Measurements from ENCODE around the gene GRB10. TPM values are rescaled to one million over a fixed set of nuclear protein-coding genes. Genes with fewer than 3 reads are reported as not detected.

GRB10 gene
- total RNA-seq, 4 donors from 2014 or later, result 32.1 to 50.3 (median 38.1) TPM

DNA sequence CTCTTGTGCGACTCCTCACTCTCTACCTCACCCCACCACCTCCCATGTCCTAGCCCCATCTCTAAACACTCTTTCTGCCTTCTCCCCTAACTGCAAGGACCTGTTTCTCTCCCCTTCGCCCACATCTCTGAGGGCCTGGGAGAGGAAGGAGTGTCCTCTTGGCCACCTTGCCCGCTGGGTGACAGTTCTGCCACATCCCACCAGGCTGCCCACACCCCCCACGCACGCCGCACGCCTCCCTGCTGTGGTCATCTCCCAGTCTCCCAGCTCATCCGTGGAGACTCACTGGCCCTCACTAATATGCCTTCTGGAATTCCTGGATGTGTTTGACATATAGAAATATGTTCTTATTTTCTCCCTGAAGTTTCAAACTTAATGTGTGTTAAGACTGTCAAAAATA, 48.5 kb downstream of the GRB10 start:
- Histone ChIP-seq H3K27me3 (no peaks in the 10 kb centered on the region), H3K27ac (no peak overlapping the region), H3K9me3 (no peaks in the 10 kb centered on the region), H3K4me1 (peaks cover 0 to 5% (median 0%) of the 10 kb centered on the region in 4 donors), H3K4me3 (no peak overlapping the region), H3K36me3 (no peaks in the 10 kb centered on the region)
- DNase-seq, result no peak
- TF ChIP-seq, protein P1, sequence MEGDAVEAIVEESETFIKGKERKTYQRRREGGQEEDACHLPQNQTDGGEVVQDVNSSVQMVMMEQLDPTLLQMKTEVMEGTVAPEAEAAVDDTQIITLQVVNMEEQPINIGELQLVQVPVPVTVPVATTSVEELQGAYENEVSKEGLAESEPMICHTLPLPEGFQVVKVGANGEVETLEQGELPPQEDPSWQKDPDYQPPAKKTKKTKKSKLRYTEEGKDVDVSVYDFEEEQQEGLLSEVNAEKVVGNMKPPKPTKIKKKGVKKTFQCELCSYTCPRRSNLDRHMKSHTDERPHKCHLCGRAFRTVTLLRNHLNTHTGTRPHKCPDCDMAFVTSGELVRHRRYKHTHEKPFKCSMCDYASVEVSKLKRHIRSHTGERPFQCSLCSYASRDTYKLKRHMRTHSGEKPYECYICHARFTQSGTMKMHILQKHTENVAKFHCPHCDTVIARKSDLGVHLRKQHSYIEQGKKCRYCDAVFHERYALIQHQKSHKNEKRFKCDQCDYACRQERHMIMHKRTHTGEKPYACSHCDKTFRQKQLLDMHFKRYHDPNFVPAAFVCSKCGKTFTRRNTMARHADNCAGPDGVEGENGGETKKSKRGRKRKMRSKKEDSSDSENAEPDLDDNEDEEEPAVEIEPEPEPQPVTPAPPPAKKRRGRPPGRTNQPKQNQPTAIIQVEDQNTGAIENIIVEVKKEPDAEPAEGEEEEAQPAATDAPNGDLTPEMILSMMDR (IDR thresholded peaks at IDR 0.05), result no peak
- TF ChIP-seq POLR2A (IDR thresholded peaks at IDR 0.05), result no peak

DNA sequence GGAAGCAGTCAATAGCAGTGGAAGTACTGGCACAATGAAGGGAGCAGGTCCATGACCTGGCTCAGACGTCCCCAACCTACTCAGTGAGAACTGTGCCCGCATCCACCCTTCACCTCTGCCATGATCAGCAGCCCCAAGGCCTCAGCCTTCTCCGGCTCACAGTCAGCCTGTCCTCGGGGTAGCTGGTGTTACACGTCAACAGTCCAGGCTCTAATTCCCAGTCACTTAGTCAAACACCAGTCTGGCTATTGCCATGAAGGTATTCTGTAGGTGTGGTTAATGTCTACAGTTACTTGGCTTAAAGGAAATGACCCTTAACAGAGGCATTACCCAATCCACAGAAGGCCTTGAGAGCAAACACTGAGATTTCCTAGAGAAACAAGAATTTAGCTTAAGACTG, 49.1 kb downstream of the GRB10 start:
- Histone ChIP-seq H3K4me1 (peaks cover 0 to 5% (median 0%) of the 10 kb centered on the region in 4 donors), H3K27me3 (no peaks in the 10 kb centered on the region), H3K9me3 (no peaks in the 10 kb centered on the region), H3K27ac (no peak overlapping the region), H3K4me3 (no peak overlapping the region), H3K36me3 (no peaks in the 10 kb centered on the region)
- no peak for DNase-seq
- TF ChIP-seq POLR2A (IDR thresholded peaks at IDR 0.05), result no peak
- TF ChIP-seq, protein P1 (IDR thresholded peaks at IDR 0.05), result no peak

DNA sequence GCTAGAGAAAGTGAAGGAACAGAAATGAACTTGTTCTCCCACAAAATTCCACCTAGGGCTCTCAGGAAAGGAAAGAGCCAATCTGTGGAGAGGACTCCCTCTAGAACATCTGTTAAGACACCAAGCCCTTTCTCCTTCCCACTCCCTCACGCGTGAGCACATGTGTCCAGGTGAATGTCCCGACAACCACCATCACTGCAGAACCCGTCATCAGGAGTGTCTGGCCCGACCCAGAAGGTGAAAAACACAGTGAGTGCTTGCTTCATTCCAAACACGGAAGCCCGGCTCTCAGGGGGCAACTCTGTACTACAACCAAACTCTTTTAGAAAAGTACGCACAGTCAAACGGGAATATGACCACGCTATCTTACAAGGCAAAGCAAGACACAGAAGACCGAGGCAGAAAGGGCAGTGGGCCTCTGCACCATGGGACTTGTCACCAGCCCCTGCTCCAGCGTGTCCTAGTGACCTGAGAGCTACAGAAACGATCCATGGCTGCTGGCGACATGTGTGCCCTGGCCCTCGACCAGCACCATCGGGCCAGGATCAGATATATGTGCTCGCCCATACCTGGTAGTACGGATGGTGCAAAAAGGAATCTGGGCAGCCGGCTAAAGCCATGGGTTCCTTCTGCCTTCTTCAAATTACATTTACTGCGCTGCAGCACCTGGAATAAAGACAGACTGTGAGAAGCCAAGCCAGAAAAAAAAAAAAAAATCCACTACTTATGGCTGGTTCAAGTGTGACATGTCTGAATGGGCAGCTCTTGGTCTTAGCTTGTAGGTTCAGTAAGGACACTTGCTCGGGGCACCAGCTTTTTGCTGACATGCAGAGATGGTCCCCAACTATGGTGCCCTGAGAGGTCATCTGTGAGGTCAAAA, 50.8 kb downstream of the GRB10 start:
- TF ChIP-seq, protein P1 (IDR thresholded peaks at IDR 0.05), result no peak
- no peak for TF ChIP-seq POLR2A (IDR thresholded peaks at IDR 0.05)
- Histone ChIP-seq H3K36me3 (no peaks in the 10 kb centered on the region), H3K27me3 (no peaks in the 10 kb centered on the region), H3K4me3 (no peak overlapping the region), H3K9me3 (no peaks in the 10 kb centered on the region), H3K4me1 (peaks cover 0 to 14% (median 0%) of the 10 kb centered on the region in 4 donors), H3K27ac (no peak overlapping the region)
- no peak for DNase-seq

DNA sequence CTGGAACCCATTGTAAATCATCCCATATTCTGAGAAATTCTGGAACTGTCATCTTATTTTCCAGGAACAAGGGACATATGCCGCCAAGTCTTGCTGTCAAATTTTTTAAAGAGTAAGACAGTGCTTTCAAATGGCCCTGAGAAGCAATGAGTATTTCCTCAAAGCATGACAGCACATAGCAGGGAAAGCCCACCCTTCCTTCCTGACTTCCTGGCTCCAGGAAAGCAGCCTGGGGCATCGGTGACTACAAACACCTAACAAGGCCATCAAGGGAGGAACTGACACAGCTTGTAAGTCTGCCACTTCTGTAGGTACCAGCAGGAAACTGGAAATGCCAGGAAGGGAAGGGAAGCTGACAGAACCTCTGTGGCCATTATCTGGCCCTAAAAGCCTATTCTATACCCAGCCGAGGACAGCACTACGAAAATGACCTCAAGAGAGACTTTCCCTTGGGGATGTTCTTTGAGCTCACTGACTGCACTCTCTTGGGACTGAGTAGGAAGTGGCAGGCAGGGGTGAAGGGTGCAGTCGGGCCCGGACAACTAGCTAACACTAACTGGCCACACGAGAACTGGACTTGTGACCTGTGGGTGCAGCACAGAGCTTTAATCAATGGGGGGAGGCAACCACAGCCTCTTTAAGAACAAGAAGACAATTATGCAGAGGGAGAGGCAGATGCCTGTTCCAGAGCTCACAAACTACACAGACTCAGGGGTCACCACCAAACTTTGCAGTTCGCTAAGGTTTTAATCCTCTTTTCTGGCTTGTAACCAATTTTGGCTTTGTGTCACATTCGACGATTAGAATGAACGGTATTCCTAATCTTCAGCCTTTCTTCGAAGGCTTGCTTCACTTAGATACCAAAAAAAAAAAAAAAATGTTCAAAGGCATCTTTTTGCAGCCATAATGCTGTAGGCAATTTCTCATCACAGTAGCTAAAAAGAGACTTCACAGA, 52.0 kb downstream of the GRB10 start:
- no peaks in the 10 kb centered on the region for H3K27me3 ChIP-seq
- H3K9me3 ChIP-seq, result no peaks in the 10 kb centered on the region
- TF ChIP-seq POLR2A (IDR thresholded peaks at IDR 0.05), result no peak
- TF ChIP-seq, protein P1 (IDR thresholded peaks at IDR 0.05), result no peak
- no peak overlapping the region for H3K27ac ChIP-seq
- no peaks in the 10 kb centered on the region for H3K36me3 ChIP-seq
- peaks cover 0 to 14% (median 0%) of the 10 kb centered on the region in 4 donors for H3K4me1 ChIP-seq
- no peak for DNase-seq
- no peak overlapping the region for H3K4me3 ChIP-seq

DNA sequence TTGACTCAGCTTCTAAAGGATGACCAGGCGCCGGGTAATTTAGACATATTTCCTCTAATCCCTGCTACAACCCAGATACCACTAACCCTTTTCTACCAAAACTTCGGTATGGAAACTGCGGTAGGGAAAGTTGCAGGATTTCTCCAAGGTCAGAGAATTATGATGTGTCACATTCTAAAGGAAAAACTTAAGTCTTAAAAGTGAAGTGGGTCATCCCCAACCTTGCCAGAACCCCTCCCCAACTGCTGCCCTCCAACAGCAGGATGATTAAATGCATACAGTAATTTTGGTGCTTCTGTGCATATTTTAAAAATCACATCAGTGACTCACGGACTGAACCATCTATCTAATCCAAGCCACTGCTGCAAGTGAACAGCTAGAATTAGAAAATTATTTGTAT, 52.7 kb downstream of the GRB10 start:
- Histone ChIP-seq H3K27ac (no peak overlapping the region), H3K9me3 (no peaks in the 10 kb centered on the region), H3K36me3 (peaks cover 0 to under 1% (median 0%) of the 10 kb centered on the region in 3 donors), H3K27me3 (no peaks in the 10 kb centered on the region), H3K4me3 (no peak overlapping the region), H3K4me1 (peaks cover 0 to 14% (median 0%) of the 10 kb centered on the region in 4 donors)
- DNase-seq, result no peak
- TF ChIP-seq, protein P1 (IDR thresholded peaks at IDR 0.05), result no peak
- no peak for TF ChIP-seq POLR2A (IDR thresholded peaks at IDR 0.05)

Data from Peyer's patch (tissue), 4 donors.